ENCODE results near the gene ANKRD11. TPM values are rescaled to one million over a fixed set of nuclear protein-coding genes. Genes with fewer than 3 reads are reported as not detected.
A peak's percentile ranks its signal among the peaks of the same experiment; 100 is the strongest.

Gene ANKRD11
- total and polyA plus RNA-seq, 2 donors (not counting 1 experiment from before 2014, with no cell fraction given) = 41.5 to 71.2 TPM

DNA sequence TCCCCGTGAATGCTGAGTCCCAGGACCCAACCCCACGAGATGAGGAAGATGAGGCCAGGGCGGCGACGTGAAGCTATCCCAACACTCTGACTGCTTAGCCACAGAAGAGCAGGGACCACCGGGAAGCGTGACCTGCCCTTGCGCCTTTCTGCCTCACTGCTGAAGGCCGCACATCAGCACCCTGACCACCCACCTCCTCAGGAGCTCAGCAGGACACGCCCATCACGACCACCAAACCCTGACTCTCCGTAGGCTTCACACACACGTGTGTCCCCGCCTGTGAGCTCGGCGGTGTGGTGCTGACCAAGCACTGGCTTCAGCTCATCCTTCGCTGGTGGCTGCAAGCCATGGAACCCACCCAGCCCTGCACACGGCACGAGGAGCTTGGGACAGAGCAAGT is 175.1 kb downstream of the ANKRD11 start:
- peaks cover 91% of the 10 kb centered on the region for H3K79me2 ChIP-seq (ENCODE audit: control insufficient read depth, insufficient read depth, low read length)
- TF ChIP-seq, protein P1, sequence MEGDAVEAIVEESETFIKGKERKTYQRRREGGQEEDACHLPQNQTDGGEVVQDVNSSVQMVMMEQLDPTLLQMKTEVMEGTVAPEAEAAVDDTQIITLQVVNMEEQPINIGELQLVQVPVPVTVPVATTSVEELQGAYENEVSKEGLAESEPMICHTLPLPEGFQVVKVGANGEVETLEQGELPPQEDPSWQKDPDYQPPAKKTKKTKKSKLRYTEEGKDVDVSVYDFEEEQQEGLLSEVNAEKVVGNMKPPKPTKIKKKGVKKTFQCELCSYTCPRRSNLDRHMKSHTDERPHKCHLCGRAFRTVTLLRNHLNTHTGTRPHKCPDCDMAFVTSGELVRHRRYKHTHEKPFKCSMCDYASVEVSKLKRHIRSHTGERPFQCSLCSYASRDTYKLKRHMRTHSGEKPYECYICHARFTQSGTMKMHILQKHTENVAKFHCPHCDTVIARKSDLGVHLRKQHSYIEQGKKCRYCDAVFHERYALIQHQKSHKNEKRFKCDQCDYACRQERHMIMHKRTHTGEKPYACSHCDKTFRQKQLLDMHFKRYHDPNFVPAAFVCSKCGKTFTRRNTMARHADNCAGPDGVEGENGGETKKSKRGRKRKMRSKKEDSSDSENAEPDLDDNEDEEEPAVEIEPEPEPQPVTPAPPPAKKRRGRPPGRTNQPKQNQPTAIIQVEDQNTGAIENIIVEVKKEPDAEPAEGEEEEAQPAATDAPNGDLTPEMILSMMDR (conservative IDR thresholded peaks at IDR 0.05 in 1 of 2, IDR thresholded peaks at IDR 0.05 in 1 of 2; ENCODE audit: low read depth in 1 of 2, low read length in 2 of 2) = no peak
- no peak for TF ChIP-seq EZH2 (IDR thresholded peaks at IDR 0.05; ENCODE audit: low read length, missing control alignments)
- H3K4me3 ChIP-seq (replicated peaks in 1 of 4; ENCODE audit: control extremely low read depth in 1 of 4, insufficient read depth in 1 of 4, low read depth in 3 of 4, low read length in 4 of 4) = no peak overlapping the region
- peaks cover 36% of the 10 kb centered on the region for H3K4me1 ChIP-seq (ENCODE audit: control insufficient read depth, extremely low read depth, insufficient read depth, low read length)
- H3K36me3 ChIP-seq (ENCODE audit: control insufficient read depth, insufficient read depth, low read length) = peaks cover 17% of the 10 kb centered on the region
- no peak overlapping the region for H3K4me2 ChIP-seq (ENCODE audit: extremely low read depth, insufficient read depth, low read length)
- peak overlapping the region; percentile 74 for H3K27ac ChIP-seq (ENCODE audit: insufficient read depth, low read length)
- H3K27me3 ChIP-seq (ENCODE audit: control insufficient read depth, insufficient read depth, low read length) = no peaks in the 10 kb centered on the region
- no peak overlapping the region for H2AFZ ChIP-seq (ENCODE audit: low read length)
- H4K20me1 ChIP-seq (ENCODE audit: control insufficient read depth, extremely low read depth, insufficient read depth, low read length) = no peaks in the 10 kb centered on the region
- H3K9me3 ChIP-seq (ENCODE audit: control insufficient read depth, insufficient read depth, low read depth, low read length) = no peaks in the 10 kb centered on the region
- DNase-seq (ENCODE audit: low read depth in 2 of 2) = no peak
- H3K9ac ChIP-seq (ENCODE audit: insufficient read depth, low read length) = no peak overlapping the region

DNA sequence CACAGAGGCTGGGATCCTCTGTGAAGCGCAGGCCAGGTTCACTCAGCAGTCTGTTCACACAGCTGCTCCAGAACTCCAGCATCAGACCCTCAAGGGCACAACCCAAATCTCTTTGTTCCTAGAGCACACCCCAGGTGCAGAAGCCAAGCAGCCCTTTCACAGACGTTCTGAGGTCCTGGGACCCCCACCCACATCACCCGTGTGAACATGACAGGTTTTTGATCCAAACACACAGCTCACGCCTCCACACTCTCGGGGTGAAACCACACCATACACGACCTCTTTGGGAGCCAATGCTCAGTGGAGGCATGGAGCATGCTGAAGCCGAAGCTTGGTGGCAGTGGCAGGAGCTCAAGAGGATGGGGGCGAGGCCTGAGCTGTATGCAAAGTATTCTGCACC is 175.5 kb downstream of the ANKRD11 start:
- TF ChIP-seq, protein P1 (conservative IDR thresholded peaks at IDR 0.05 in 1 of 2, IDR thresholded peaks at IDR 0.05 in 1 of 2; ENCODE audit: low read depth in 1 of 2, low read length in 2 of 2) = no peak
- no peak for TF ChIP-seq EZH2 (IDR thresholded peaks at IDR 0.05; ENCODE audit: low read length, missing control alignments)
- H4K20me1 ChIP-seq (ENCODE audit: control insufficient read depth, extremely low read depth, insufficient read depth, low read length) = no peaks in the 10 kb centered on the region
- peaks cover 18% of the 10 kb centered on the region for H3K36me3 ChIP-seq (ENCODE audit: control insufficient read depth, insufficient read depth, low read length)
- no peak for DNase-seq (ENCODE audit: low read depth in 2 of 2)
- H3K9me3 ChIP-seq (ENCODE audit: control insufficient read depth, insufficient read depth, low read depth, low read length) = no peaks in the 10 kb centered on the region
- H3K79me2 ChIP-seq (ENCODE audit: control insufficient read depth, insufficient read depth, low read length) = peaks cover 93% of the 10 kb centered on the region
- H3K4me1 ChIP-seq (ENCODE audit: control insufficient read depth, extremely low read depth, insufficient read depth, low read length) = peaks cover 33% of the 10 kb centered on the region
- H3K4me3 ChIP-seq (replicated peaks in 1 of 4; ENCODE audit: control extremely low read depth in 1 of 4, insufficient read depth in 1 of 4, low read depth in 3 of 4, low read length in 4 of 4) = no peak overlapping the region
- H3K27me3 ChIP-seq (ENCODE audit: control insufficient read depth, insufficient read depth, low read length) = no peaks in the 10 kb centered on the region
- no peak overlapping the region for H3K9ac ChIP-seq (ENCODE audit: insufficient read depth, low read length)
- no peak overlapping the region for H2AFZ ChIP-seq (ENCODE audit: low read length)
- no peak overlapping the region for H3K4me2 ChIP-seq (ENCODE audit: extremely low read depth, insufficient read depth, low read length)
- H3K27ac ChIP-seq (ENCODE audit: insufficient read depth, low read length) = no peak overlapping the region

DNA sequence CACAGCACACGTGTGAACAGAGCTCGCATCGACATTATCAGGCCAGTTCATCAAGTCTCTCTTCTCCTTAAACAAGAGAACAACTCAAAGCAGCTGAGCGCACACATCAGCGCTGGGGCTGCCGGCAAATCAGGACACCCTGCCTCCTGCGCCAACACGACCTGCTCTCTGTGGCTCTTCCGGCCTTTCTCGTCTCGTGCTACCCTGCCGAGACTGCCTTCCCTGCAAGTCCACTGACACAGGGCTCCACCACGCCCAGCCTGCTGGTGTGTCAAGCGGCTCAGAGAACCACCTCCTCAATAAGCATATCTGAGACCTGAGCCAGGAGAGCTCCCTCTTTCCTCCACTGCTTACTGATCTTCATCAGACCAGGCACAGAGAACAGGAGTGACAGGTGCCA is 176.0 kb downstream of the ANKRD11 start:
- Histone ChIP-seq H3K36me3 (ENCODE audit: control insufficient read depth, insufficient read depth, low read length) (peaks cover 20% of the 10 kb centered on the region), H3K9ac (ENCODE audit: insufficient read depth, low read length) (no peak overlapping the region), H2AFZ (ENCODE audit: low read length) (no peak overlapping the region), H3K4me2 (ENCODE audit: extremely low read depth, insufficient read depth, low read length) (no peak overlapping the region), H3K27me3 (ENCODE audit: control insufficient read depth, insufficient read depth, low read length) (no peaks in the 10 kb centered on the region), H3K9me3 (ENCODE audit: control insufficient read depth, insufficient read depth, low read depth, low read length) (no peaks in the 10 kb centered on the region), H3K4me3 (replicated peaks in 1 of 4; ENCODE audit: control extremely low read depth in 1 of 4, insufficient read depth in 1 of 4, low read depth in 3 of 4, low read length in 4 of 4) (no peak overlapping the region), H3K79me2 (ENCODE audit: control insufficient read depth, insufficient read depth, low read length) (peaks cover 93% of the 10 kb centered on the region), H3K4me1 (ENCODE audit: control insufficient read depth, extremely low read depth, insufficient read depth, low read length) (peaks cover 28% of the 10 kb centered on the region), H4K20me1 (ENCODE audit: control insufficient read depth, extremely low read depth, insufficient read depth, low read length) (no peaks in the 10 kb centered on the region), H3K27ac (ENCODE audit: insufficient read depth, low read length) (no peak overlapping the region)
- no peak for DNase-seq (ENCODE audit: low read depth in 2 of 2)
- TF ChIP-seq, protein P1 (conservative IDR thresholded peaks at IDR 0.05 in 1 of 2, IDR thresholded peaks at IDR 0.05 in 1 of 2; ENCODE audit: low read depth in 1 of 2, low read length in 2 of 2) = no peak
- no peak for TF ChIP-seq EZH2 (IDR thresholded peaks at IDR 0.05; ENCODE audit: low read length, missing control alignments)
